HL-60 (cell line): ENCODE data around the gene KIAA1549.

ENCODE experiments used
- DNase-seq, 2 experiments: peaks; one replicate each; pipeline ENCODE4 v3.0.0-alpha.2; 2010 to 2020; ENCODE audit warnings: low read depth in 1 of 2, low spot score in 1 of 2
- H3K27ac ChIP-seq: fragments of 250-450 bp; sonication (Bioruptor Pico); replicated peaks from 2 replicates; pipeline ENCODE4 v1.5.1; 2020; ENCODE audit warnings: mild to moderate bottlenecking, moderate library complexity
- H3K27me3 ChIP-seq: fragments of 250-450 bp; sonication (Bioruptor Pico); 2 replicates; pipeline ENCODE4 v1.5.1; 2021; ENCODE audit warnings: mild to moderate bottlenecking, moderate library complexity; ENCODE audit not compliant: insufficient read depth, poor library complexity, severe bottlenecking
- H3K4me3 ChIP-seq: replicated peaks from 2 replicates; pipeline ENCODE4 v1.5.1; 2011; ENCODE audit warnings: mild to moderate bottlenecking, control low read depth, low read length; ENCODE audit not compliant: insufficient read depth
- CTCF ChIP-seq: IDR thresholded peaks from one replicate; pipeline ENCODE4 v1.5.1; 2011; ENCODE audit warnings: low read length, control low read depth, inconsistent platforms; ENCODE audit not compliant: insufficient read depth
- GABPA ChIP-seq: IDR thresholded peaks from 2 replicates; pipeline ENCODE4 v1.6.1; 2012; ENCODE audit warnings: low read depth
- POLR2AphosphoS5 ChIP-seq: IDR thresholded peaks from 2 replicates; pipeline ENCODE4 v1.6.1; 2012; ENCODE audit warnings: low read depth
- REST ChIP-seq: IDR thresholded peaks from 2 replicates; pipeline ENCODE4 v1.6.1; 2012; ENCODE audit warnings: low read depth; ENCODE audit not compliant: insufficient replicate concordance
- SPI1 ChIP-seq: IDR thresholded peaks from 2 replicates; pipeline ENCODE4 v1.6.1; 2012; ENCODE audit warnings: low read depth, mild to moderate bottlenecking, borderline replicate concordance

Gene KIAA1549

GRCh38 chr7:138843632-138844580 is 137.3 kb downstream of the KIAA1549 start:
- H3K27ac ChIP-seq: no peak overlapping the region
- H3K4me3 ChIP-seq: no peak overlapping the region
- DNase-seq: no peak
- H3K27me3 ChIP-seq: no peaks in the 10 kb centered on the region
- TF ChIP-seq SPI1 (no peak), POLR2AphosphoS5 (no peak), CTCF (no peak), GABPA (no peak), REST (no peak)

- Histone ChIP-seq H3K4me3 (no peak overlapping the region), H3K27ac (no peak overlapping the region), H3K27me3 (no peaks in the 10 kb centered on the region)
- no peak for TF ChIP-seq SPI1
- no peak for TF ChIP-seq CTCF
- TF ChIP-seq POLR2AphosphoS5: no peak
- TF ChIP-seq REST: no peak
- no peak for TF ChIP-seq GABPA
- no peak for DNase-seq
These were observed 139.1 kb downstream of the KIAA1549 start for GRCh38 chr7:138842111-138842510.

GRCh38 chr7:138838166-138838565 is 143.0 kb downstream of the KIAA1549 start:
- H3K27me3 ChIP-seq: no peaks in the 10 kb centered on the region
- TF ChIP-seq REST (no peak), SPI1 (no peak), CTCF (no peak), POLR2AphosphoS5 (no peak), GABPA (no peak)
- no peak overlapping the region for H3K4me3 ChIP-seq
- H3K27ac ChIP-seq: no peak overlapping the region
- no peak for DNase-seq
